Smooth muscle cell (in vitro differentiated cells): ENCODE measurements around the gene RND1. TPM values are rescaled to one million over a fixed set of nuclear protein-coding genes. Genes with fewer than 3 reads are reported as not detected.

ENCODE experiments used
- DNase-seq: peaks from one replicate; lab custom pipeline; 2025; ENCODE audit not compliant: unreplicated experiment; lab: John Stamatoyannopoulos, UW
- H2AFZ ChIP-seq: fragments of 200-600 bp; sonication (generic); 2 replicates; pipeline ENCODE4 v1.6.0; 2016; ENCODE audit warnings: antibody characterized with exemption, low read depth, mild to moderate bottlenecking
- H3F3A ChIP-seq: fragments of 200-600 bp; sonication (generic); 2 replicates; pipeline ENCODE4 v1.6.0; 2017; ENCODE audit warnings: antibody characterized with exemption, low read depth
- H3K27ac ChIP-seq: fragments of 200-600 bp; sonication (generic); 2 replicates; pipeline ENCODE4 v1.5.1; 2016; ENCODE audit warnings: low read depth, mild to moderate bottlenecking
- H3K27me3 ChIP-seq: fragments of 200-600 bp; sonication (generic); 2 replicates; pipeline ENCODE4 v1.6.1; 2016; ENCODE audit warnings: low read depth, mild to moderate bottlenecking
- H3K36me3 ChIP-seq: fragments of 200-600 bp; sonication (generic); 2 replicates; pipeline ENCODE4 v1.5.1; 2016; ENCODE audit warnings: low read depth
- H3K4me1 ChIP-seq: fragments of 200-600 bp; sonication (generic); 2 replicates; pipeline ENCODE4 v1.5.1; 2016; ENCODE audit warnings: low read depth
- H3K4me2 ChIP-seq: fragments of 200-600 bp; sonication (generic); 2 replicates; pipeline ENCODE4 v1.6.0; 2016; ENCODE audit warnings: mild to moderate bottlenecking
- H3K4me3 ChIP-seq: fragments of 200-600 bp; sonication (generic); 2 replicates; pipeline ENCODE4 v1.5.1; 2016; ENCODE audit warnings: mild to moderate bottlenecking
- H3K79me2 ChIP-seq: fragments of 200-600 bp; sonication (generic); 2 replicates; pipeline ENCODE4 v1.6.0; 2016; ENCODE audit warnings: low read depth, mild to moderate bottlenecking
- H3K9ac ChIP-seq: fragments of 200-600 bp; sonication (generic); 2 replicates; pipeline ENCODE4 v1.6.0; 2016; ENCODE audit warnings: low read depth
- H3K9me3 ChIP-seq: fragments of 200-600 bp; sonication (generic); replicated peaks from 2 replicates; pipeline ENCODE4 v1.5.1; 2016; ENCODE audit warnings: low read depth
- H4K20me1 ChIP-seq: fragments of 200-600 bp; sonication (generic); 2 replicates; pipeline ENCODE4 v1.6.0; 2016; ENCODE audit warnings: low read depth
- WGBS: methylation state at CpG from one replicate; pipeline ENCODE4 v1.1.7; 2016; ENCODE audit warnings: low lambda C conversion rate; 5-methylcytosine and 5-hydroxymethylcytosine counted together
- polyA plus RNA-seq: library from polyadenylated mRNA; unstranded; fragments of >200 nt; fragmentation: Nextera tagmentation; extraction: Ambion mirVana; gene quantifications from 2 replicates; pipeline ENCODE4 v1.2.1, GENCODE V29; 2016
- total RNA-seq: library from RNA; depleted of rRNA; stranded (reverse); fragments of >200 nt; gene quantifications from 2 replicates; pipeline ENCODE4 v1.2.3, GENCODE V29; 2014
- TF ChIP-seq, protein P1 (sequence below): fragments of 200-600 bp; sonication (generic); IDR thresholded peaks from 2 replicates; pipeline ENCODE4 v1.5.1; 2017; ENCODE audit warnings: borderline replicate concordance, mild to moderate bottlenecking, antibody characterized with exemption; ENCODE audit not compliant: insufficient read depth, poor library complexity, severe bottlenecking

RND1 gene
- total and polyA plus RNA-seq, 2 experiments from 2014 or later = 0.13 to 0.50 TPM

- no peak overlapping the region for H3K4me2 ChIP-seq
- no peak for DNase-seq
- H3K27ac ChIP-seq = no peak overlapping the region
- H3K4me3 ChIP-seq = no peak overlapping the region
- H3K36me3 ChIP-seq = no peaks in the 10 kb centered on the region
- TF ChIP-seq, protein P1, sequence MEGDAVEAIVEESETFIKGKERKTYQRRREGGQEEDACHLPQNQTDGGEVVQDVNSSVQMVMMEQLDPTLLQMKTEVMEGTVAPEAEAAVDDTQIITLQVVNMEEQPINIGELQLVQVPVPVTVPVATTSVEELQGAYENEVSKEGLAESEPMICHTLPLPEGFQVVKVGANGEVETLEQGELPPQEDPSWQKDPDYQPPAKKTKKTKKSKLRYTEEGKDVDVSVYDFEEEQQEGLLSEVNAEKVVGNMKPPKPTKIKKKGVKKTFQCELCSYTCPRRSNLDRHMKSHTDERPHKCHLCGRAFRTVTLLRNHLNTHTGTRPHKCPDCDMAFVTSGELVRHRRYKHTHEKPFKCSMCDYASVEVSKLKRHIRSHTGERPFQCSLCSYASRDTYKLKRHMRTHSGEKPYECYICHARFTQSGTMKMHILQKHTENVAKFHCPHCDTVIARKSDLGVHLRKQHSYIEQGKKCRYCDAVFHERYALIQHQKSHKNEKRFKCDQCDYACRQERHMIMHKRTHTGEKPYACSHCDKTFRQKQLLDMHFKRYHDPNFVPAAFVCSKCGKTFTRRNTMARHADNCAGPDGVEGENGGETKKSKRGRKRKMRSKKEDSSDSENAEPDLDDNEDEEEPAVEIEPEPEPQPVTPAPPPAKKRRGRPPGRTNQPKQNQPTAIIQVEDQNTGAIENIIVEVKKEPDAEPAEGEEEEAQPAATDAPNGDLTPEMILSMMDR = no peak
- no peaks in the 10 kb centered on the region for H4K20me1 ChIP-seq
- peaks cover 18% of the 10 kb centered on the region for H3K27me3 ChIP-seq
- H3K4me1 ChIP-seq = peaks cover 9% of the 10 kb centered on the region
- H2AFZ ChIP-seq = no peak overlapping the region
- 91% methylated on average over 5 of the region's 5 CpGs for WGBS
- H3K79me2 ChIP-seq = no peaks in the 10 kb centered on the region
- H3K9me3 ChIP-seq = no peaks in the 10 kb centered on the region
- H3K9ac ChIP-seq = no peak overlapping the region
- H3F3A ChIP-seq = no peaks in the 10 kb centered on the region
Observed at GRCh38 chr12:48859607-48860006, 6.1 kb downstream of the RND1 start.

GRCh38 chr12:48858043-48858442 is 7.6 kb downstream of the RND1 start:
- no peak overlapping the region for H3K27ac ChIP-seq
- H3K36me3 ChIP-seq = no peaks in the 10 kb centered on the region
- no peaks in the 10 kb centered on the region for H3F3A ChIP-seq
- peaks cover 3% of the 10 kb centered on the region for H3K27me3 ChIP-seq
- no peak for DNase-seq
- H3K4me1 ChIP-seq = peaks cover 4% of the 10 kb centered on the region
- no peak overlapping the region for H3K4me3 ChIP-seq
- H3K9me3 ChIP-seq = no peaks in the 10 kb centered on the region
- H3K79me2 ChIP-seq = no peaks in the 10 kb centered on the region
- no peaks in the 10 kb centered on the region for H4K20me1 ChIP-seq
- WGBS = 94% methylated on average over 8 of the region's 8 CpGs
- no peak overlapping the region for H3K4me2 ChIP-seq
- H2AFZ ChIP-seq = no peak overlapping the region
- TF ChIP-seq, protein P1 = no peak
- H3K9ac ChIP-seq = no peak overlapping the region

DNA sequence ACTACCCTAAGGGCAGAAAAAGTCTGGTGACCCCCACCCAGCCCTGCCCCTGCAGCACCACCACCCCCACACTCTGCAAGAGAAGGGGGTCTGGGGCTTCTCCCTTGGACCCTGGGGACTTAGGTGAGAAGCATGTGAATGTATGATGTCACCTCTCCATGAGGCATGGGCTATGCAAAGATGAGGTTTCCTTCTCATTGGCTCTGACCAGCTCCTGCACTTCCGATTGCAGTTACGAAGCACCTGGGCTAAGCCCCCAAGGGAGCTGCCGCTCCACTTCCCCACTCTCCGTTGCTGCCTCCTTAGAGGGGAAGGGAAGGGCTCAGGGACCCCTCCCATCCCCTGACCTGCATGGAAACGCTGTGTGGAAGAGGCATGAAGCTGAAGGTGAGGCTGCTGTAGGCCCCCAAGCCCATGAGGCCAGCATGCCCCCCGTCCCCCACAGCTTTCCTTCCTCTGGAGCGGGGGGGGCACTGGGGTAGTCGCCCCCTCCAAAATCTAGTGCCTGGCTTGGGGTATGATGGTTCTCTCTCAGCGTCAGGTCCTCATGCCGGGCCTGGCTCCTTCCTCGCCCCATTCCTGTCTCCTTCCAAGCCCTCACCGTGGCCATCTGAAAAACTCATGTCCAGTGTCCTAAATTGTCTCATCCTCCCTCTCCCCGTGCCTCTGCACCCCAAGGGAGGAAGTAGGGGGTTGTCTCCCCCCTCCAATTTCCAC is 8.2 kb downstream of the RND1 start:
- 88% methylated on average over 13 of the region's 13 CpGs for WGBS

More for the DNA sequence above, 8.2 kb downstream of the RND1 start:
- H3K9ac ChIP-seq = no peak overlapping the region
- no peak overlapping the region for H3K4me3 ChIP-seq
- H3F3A ChIP-seq = no peaks in the 10 kb centered on the region
- no peaks in the 10 kb centered on the region for H3K36me3 ChIP-seq
- H4K20me1 ChIP-seq = no peaks in the 10 kb centered on the region
- H2AFZ ChIP-seq = no peak overlapping the region
- H3K4me1 ChIP-seq = peaks cover 7% of the 10 kb centered on the region
- H3K27ac ChIP-seq = no peak overlapping the region
- no peaks in the 10 kb centered on the region for H3K27me3 ChIP-seq
- TF ChIP-seq, protein P1 = no peak
- H3K79me2 ChIP-seq = no peaks in the 10 kb centered on the region
- no peaks in the 10 kb centered on the region for H3K9me3 ChIP-seq
- no peak overlapping the region for H3K4me2 ChIP-seq
- DNase-seq = no peak
